HG02798 (cell line): ENCODE measurements around the gene TPM2.
"Not testable (repeated sequence)": the region's sequence is repeated elsewhere in the genome, so short reads cannot be mapped to it uniquely, and the experiment has no call there.

Experiments
- ATAC-seq: cut with Tn5 transposase; IDR thresholded peaks from one replicate; pipeline ENCODE4 v1.9.1; 2021; ENCODE audit warnings: mild to moderate bottlenecking; ENCODE audit not compliant: unreplicated experiment, poor library complexity

The TPM2 gene

DNA sequence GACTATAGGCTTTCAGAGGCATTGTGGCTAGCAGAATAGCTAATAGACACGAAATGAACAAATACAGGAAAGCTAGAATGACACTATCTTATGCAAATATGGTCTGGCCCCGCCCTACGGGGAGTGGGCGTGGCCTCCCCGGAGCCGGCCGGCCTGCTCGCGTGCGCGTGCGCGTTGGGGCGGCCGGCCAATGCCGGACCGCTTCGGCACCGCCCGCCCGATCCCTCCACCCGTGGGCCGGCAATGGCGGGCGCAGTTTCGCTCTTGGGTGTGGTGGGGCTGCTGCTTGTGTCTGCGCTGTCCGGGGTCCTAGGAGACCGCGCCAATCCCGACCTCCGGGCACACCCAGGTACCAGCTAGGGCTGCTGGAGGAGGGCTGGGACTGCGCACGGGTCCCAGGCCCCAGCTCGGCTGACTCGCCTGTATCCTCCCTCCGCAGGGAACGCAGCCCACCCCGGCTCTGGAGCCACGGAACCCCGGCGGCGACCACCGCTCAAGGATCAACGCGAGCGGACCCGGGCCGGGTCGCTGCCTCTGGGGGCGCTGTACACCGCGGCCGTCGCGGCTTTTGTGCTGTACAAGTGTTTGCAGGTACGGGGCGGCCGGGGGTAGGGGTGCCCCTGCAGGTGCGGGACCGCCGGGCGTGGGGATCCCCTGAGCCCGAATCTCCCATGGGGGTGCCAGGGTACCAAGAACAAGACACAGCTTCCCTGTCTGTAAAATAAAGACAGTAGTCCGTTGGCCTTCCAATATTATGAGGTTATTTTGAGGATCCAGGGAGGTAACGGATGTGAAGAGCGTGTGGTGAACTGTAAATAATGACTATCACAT is 31.4 kb downstream of the TPM2 start, which contains the start of gene CCDC107:
Gene CCDC107 (plus strand): TSS at position 156 of the 831 bp plus-strand sequence. CDS start 88 bp downstream, at position 244.
- ATAC-seq: peak; percentile 75

DNA sequence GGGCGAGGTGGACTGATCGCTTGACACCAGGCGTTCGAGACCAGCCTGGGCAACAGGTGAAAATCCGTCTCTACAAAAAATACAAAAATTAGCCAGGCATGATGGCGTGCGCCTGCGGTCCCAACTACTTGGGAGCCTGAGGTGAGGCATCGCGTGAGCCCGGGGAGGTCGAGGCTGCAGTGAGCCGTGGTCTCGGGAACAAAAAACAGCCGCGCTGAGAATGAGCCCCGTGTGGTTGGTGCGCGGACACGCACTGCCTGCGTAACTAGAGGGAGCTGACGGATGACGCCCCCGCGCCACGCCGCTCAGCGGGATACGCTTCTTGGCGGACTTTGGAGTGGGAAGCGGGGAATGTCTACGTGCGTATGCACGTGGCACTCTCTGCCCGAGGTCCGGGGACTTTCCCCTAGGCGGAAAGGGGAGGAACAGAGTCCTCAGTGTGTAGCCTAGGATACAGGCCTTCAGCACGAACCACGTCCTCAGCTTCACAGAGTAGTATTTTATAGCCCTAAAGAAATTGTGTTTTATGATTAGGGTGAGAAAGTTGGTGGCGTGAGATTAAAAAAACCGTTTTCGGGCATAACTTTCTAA is 32.1 kb downstream of the TPM2 start, which contains the start of gene RMRP:
Gene RMRP (minus strand): TSS at position 474 of the 591 bp plus-strand sequence.
- peak; percentile 90 for ATAC-seq

DNA sequence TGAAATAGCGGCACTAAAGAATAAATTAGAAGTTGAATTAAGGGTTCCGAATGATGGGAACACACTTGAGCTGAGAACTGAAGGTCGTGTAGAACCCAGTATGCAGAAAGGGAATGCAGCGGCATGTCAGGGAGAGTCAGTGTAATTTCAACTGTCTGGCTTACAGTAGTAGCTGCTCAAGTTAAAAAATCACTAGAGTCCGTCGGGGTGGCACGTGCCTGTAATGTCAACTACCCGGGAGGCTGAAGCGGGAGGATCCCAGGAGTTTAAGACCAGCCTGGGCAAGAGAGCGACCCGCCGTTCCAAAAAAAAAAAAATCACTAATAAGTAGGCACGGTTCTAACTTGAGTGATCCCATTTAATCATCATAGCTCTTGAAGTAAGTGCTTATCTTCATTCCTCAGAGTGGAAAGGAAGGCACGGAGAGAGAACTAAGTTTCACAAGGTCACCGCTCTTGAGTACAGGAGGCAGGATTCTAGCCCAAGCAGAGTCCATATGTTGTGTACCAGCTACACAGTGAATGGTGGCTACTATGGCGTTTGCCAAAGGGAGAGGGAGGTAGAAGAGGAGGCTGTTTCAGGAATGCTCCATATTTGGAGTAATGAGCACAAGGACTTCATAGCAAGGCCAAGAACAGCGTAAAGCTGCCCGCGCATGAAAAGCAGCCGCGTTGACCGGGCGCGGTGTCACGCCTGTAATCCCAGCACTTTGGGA is 32.7 kb downstream of the TPM2 start:
- no peak for ATAC-seq

DNA sequence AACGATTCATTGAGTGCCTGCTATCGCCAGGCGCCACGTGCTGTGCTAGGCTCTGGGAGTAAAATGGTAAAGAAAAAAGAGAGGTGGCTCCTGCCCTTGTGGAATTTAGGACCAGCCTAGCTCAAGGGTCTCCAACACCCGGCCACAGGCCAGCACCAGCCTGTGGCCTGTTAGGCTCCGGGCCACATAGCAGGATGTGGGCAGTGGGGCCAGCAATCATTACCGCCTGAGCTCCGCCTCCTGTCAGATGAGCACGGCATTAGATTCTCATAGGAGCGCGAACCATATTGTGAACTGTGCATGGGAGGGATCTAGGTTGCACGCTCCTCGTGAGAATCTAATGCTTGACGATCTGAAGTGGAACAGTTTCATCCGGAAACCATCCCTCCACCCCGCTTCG is 33.4 kb downstream of the TPM2 start:
- no peak for ATAC-seq

DNA sequence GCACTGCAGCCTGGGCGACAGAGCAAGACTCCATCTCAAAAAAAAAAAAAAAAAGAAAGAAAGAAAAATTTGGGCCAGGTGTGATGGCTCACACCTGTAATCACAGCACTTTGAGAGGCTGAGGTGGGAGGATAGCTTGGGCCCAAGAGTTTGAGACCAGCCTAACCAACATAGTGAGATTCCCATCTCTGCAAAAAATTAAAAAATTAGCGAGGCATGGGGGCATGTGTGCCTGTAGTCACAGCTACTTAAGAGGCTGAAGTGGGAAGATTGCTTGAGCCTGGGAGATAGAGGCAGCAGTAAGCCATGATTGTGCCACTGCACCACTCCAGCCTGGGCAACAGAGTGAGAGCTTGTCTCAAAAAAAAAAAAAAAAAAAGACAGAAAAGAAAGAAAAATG is 36.1 kb downstream of the TPM2 start:
- no peak for ATAC-seq

DNA sequence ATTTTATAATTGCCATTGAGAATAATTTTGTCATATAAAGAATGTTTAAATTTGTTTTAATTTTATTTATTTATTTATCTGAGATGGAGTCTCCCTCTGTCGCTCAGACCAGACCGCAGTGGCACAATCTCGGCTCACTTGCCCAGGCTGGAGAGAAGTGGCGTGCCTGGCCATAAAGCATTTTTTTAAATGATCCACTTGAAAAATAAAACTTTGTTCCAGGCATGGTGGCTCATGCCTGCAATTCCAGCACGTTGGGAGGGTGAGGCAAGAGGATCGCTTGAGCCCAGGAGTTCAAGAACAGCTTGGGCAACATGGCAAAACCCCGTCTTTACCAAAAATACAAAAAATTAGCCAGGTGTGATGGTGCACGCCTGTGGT is 36.9 kb downstream of the TPM2 start:
- no peak for ATAC-seq

DNA sequence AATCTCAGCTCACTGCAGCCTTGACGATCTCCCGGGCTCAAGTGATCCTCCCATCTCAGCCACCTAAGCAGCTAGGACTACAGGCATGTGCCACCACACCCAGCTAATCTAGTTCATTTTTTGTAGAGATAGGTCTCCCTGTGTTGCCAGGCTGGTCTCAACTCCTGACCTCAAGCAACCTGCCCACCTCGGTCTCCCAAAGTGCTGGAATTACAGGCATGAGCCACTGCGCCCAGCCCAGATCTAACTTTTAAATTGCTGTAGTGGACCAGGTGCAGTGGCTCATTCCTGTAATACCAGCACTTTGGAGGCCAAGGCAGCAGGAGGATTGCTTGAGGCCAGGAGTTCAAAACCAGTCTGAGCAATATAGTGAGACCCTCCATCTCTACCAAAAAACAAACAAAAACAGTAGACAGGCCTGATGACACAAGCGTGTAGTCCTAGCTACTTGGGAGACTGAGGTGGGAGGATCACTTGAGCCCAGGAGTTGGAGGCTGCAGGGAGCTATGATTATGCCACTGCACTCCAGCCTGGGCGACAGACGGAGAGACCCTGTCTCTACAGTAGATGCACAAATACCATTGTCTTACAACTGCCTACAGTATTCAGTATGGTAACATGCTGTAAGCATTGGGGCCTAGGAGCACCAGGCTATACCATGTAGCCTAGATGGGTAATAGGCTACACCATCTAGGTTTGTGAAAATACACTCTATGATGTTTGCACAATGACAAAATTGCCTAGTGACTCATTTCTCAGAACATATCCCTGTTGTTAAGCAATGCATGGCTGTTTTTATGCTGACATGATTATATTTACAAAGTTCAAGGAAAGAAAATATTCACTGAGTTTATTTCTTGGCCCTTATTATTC is 37.5 kb downstream of the TPM2 start:
- no peak for ATAC-seq

DNA sequence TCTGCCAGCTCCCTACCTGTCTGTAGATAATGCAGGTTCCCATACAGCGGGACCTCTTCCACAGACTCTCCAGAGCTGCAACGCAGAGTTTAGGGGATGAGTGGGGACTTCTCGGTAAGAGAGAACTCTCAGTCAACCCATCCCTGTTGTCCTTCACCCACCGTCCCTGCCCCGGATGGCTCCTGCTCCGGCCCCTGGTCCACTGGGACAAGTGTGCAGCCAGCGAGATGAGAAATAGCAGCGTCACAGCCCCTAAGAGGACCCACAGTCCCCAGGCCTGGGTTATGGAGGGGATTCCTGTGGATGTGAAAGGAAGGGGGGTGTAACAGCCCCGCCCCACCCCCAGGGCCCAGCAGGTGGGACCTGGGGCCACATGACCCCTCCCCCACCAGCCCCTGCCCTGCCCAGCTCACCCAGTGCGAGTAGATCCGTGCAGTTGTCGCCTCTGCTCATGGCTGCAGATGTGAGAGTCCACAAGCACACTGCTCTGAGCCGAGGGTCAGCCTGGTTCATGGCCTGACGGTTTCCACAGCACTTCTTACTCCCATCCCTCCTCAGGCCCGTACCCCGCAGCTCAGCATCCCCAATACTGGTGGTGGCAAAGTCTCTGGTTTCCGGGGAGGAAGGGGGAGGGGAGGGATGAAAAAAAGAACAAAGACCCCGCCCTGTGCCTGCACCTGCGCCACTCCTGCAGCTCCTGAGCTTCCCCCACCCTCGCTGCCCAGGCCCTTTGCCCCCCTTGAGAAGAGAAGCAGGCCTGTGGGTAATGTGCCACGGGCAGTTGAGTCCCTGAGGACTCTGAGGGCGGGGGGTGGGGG is 39.2 kb downstream of the TPM2 start, which contains the start of gene SIT1:
Gene SIT1 (minus strand): TSS at position 591 of the 818 bp plus-strand sequence. CDS start 78 bp downstream, at position 513.
- ATAC-seq: no peak

DNA sequence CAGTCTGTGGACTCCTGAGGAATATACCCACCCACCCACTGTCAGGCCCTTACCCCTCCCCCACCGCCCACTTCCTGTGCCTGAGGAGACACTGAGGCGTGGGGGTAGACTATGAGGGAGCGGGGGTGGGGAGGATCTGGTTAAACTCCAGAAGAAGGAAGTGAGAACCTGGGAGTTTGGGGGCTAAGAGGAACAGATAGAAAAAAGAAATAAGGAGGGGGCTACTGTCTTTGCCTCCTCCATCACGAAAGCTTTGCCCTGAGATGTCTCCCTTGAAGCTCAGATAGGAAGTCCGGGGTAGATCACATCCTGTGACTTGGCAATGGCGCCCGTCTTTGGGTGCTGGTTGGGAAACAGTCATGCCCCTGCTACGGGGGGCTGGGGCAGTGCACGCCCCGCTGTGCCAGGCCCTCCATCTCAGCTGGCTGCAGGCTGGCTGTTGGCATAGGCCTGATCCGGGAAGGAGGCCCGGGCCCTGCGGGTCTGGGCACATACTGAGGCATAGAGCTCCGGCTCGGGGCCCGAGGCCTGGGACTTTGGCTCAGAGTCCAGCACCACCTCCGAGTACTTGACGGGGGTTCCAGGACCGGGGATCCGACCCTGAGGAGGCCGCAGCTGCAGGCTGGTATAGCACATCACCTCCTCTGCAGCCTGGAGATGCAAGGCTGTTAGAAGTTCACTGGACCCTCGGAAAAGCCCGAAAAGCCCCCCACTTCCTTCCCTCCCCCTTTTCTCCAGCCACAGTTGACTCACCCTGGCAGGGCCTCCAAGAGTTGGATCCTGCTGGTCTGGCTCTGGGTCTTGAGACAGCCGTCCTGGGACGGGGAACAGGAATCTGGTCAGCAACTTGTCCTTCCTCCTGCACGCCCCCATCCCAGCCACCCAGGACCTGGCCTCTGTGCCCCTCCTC is 40.0 kb downstream of the TPM2 start:
- no peak for ATAC-seq

DNA sequence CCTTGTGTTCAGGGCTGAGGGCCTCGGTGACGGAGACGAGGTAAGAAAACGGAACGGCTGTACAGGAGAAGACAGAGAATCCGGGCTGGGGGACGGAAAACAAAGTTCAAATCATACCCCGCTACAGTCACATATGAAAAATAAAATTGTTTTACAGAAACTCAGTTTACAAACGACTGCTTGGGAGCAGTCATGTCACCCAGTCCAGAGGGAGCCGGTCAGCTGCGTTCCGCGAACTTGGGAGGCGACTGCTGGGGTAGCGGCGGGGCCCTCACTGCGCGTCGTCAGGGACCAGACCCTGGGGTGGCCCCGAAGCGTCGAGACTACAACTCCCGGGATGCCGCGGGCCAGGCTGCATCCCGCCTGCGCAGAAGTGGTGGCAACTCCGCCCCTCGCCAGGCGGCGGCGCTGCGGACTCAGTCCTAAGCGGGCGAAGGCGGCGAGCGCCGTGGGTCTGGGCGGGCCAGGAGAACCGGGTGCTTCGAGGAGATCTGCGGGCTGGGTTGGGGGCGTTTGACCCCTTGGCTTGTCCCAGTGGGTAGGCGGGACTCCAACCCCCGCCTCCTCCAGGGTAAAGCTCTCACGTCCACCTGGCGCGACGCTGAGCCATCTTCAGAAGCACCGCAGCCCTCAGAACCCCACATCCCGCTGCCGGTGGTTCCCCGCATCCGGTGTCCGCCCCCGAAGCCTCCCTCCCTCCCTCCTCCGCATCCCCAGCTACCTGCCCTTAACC is 43.0 kb downstream of the TPM2 start:
- peak; percentile 88 for ATAC-seq

DNA sequence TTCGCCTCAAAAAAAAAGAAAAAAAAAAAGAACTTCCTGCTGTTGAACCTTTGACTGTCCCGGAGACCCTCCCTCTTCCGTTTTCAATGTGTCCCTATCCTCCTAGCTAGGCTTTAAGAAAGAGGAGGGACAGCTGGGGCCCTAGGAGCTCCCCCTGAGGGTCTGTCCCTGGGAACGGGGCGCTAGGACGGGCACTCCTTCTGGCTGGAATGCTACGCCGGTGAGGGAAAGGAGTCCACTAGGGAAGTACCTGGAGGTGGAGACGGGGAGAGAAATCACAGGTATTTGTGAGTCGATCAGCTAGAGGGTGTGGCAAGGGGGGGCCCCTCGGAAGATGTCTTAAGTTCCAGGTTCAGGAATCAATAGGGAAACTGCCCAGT is 43.6 kb downstream of the TPM2 start:
- no peak for ATAC-seq

DNA sequence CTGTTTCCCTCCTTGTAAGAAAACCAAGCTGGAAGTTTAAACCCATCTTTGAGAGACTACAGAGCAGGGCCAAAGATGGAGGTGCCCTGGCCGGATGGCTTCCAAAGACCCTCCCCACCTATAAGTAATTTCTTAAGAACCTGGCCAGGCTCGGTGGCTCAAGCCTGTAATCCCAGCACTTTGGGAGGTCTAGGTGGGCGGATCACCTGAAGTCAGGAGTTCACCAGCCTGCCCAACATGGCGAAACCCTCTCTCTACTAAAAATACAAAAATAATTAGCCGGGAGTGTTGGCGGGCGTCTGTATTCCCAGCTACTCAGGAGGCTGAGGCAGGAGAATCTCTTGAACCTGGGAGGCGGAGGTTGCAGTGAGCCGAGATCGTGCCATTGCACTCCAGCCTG is 44.0 kb downstream of the TPM2 start:
- not testable (repeated sequence) for ATAC-seq

DNA sequence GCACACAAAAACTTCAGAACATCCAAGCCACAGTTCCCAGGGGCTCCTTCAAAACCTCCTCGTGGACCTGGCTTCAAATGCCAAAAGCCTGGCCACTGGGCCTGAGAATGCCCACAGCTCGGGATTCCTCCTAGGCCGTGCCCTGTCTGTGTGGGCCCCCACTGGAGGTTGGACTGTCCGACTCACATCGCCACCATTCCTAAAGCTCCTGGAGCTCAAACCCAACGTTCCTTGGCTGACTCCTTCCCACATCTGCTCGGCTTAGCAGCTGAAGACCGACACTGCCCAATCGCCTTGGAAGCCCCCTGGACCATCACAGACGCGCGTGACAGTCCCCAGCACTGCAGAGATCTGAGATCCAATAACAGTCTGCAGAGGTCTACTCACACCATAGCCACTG is 46.7 kb downstream of the TPM2 start:
- no peak for ATAC-seq

DNA sequence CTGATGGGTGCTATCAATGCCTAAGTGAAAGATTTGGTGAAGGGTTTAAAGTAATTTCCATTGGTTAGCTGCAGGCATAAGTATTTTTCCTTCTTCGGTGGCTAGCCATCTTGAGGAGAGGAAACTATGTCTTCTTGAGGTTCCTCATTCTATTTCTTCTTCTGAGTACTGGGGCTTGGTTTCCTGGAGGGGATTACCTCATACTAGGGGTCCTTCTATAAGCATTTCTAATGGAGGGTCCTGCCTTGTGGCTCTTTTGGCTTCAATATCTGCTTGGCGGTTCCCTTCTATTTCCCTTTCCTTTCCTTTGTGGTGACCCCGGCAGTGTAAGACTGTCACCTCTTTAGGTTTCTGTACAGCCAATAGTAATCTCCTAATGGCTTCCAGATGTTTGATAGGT is 48.2 kb downstream of the TPM2 start:
- ATAC-seq: not testable (repeated sequence)

DNA sequence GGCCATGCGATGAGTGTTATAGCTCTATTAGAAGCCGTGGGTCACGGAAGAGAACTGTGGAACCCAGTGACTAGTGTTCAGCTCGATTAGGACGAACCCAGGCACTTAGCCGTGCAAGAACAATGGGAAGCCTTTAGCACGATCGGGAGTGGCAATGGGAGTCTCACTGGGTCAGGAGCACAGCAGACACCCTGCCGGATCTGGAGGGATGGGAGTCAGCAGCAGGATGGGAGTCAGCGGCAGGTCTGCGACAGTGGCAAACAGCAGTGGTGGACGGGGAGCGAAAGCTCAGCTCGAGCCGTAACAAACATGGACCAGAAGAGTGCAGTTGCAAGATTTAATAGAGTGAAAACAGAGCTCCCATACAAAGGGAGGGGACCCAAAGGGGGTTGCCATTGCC is 49.3 kb downstream of the TPM2 start:
- ATAC-seq: not testable (repeated sequence)

DNA sequence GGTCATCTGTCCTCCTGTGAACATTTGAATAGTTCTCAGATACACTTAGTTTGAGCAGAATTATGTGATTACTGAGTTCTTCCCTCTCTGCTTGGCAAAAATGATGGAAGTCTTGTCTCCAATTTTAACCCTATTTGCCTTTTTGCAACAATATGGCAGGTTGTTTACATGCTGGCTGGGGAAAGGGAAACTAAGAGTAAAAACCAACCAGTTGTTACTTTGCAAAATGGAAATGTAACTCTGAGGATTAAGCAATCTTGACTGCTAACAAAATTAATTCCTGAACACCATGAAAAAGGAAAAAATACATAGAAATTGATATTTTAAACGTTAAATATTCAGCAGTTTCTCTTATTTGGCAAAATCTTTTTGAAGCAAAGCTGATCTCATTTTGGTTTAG is 50.1 kb downstream of the TPM2 start:
- no peak for ATAC-seq

DNA sequence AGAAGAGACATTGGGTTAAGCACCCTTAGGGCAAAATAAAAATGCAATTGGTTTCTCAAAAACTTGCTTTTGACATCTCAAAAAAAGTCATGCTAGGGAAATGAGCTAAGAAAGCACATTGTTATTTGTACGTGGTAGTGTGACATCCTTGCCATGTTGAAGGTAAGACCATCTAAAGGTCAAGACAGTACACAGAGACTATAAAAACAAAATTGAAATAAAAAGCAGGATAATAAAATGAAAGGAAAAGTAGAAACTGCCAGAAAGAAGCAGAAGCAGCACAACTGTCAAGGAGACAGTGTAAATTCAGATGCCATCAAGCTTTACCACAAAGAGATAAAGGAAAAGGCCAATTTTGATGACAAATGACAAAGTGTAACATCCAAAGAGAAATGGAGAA is 50.5 kb downstream of the TPM2 start:
- ATAC-seq: not testable (repeated sequence)

DNA sequence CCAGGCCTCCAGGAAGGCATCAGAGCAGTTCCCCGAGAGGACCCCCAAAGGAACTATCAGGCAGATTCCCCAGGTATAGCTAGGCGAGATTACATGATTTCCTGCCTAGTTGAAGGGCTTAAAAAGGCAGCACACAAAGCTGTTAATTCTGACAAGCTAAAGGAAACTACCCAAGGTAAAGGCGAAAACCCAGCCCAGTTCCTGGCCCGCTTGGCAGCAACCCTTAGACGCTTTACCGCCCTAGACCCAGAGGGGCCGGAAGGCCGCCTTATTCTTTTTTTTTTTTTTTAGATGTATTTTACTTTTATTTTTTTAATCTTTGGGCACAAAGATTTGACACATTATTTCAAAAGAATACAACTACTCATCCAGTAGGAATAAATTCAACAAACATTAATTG is 51.0 kb downstream of the TPM2 start:
- ATAC-seq: not testable (repeated sequence)
